Pulmonary artery endothelial cell (primary cell): ENCODE results near the gene ZER1. TPM values are rescaled to one million over a fixed set of nuclear protein-coding genes. Genes with fewer than 3 reads are reported as not detected.
"Not testable (repeated sequence)": the region's sequence is repeated elsewhere in the genome, so short reads cannot be mapped to it uniquely, and the experiment has no call there.

ENCODE experiments used
- DNase-seq: peaks from one replicate; pipeline ENCODE4 v3.0.0-alpha.2; 2011; ENCODE audit warnings: low read depth, low spot score
- total RNA-seq: library from RNA; depleted of rRNA; stranded (reverse); fragments of >200 nt; gene quantifications from 2 replicates; pipeline ENCODE4 v1.2.3, GENCODE V29; 2014

The ZER1 gene
- total RNA-seq, 1 donor from 2014 or later = 14.1 TPM

GRCh38 chr9:128693738-128694137 lies 78.0 kb downstream of the ZER1 start:
- DNase-seq = not testable (repeated sequence)

- DNase-seq = no peak
Observed at GRCh38 chr9:128690684-128691034, 81.1 kb downstream of the ZER1 start.

- DNase-seq = no peak
Observed at GRCh38 chr9:128689820-128690683, 81.7 kb downstream of the ZER1 start.

GRCh38 chr9:128689293-128689774 lies 82.4 kb downstream of the ZER1 start:
- DNase-seq = no peak

- peak; percentile 72 for DNase-seq
Observed at GRCh38 chr9:128688501-128689292, 83.0 kb downstream of the ZER1 start, which contains the start of gene SET. SET (plus strand) TSS chr9:128689222; CDS start chr9:128689583, 361 bp downstream.

GRCh38 chr9:128687453-128687852 lies 84.3 kb downstream of the ZER1 start:
- no peak for DNase-seq

- no peak for DNase-seq
Observed at GRCh38 chr9:128685636-128686489, 85.9 kb downstream of the ZER1 start.

GRCh38 chr9:128684325-128685199 lies 87.2 kb downstream of the ZER1 start:
- DNase-seq = no peak

- no peak for DNase-seq
Observed at GRCh38 chr9:128684065-128684324, 87.7 kb downstream of the ZER1 start.

- DNase-seq = no peak
Observed at GRCh38 chr9:128683340-128684064, 88.2 kb downstream of the ZER1 start.

Other genes starting within 250 kb of the ZER1 start
- gene SPTAN1, start 219.3 kb downstream of the ZER1 start, total RNA-seq = 394 and 449 TPM in 2 replicates
- gene DYNC2I2, start 115.1 kb downstream of the ZER1 start, total RNA-seq = 86.4 and 101 TPM in 2 replicates
- 618 and 795 TPM in 2 replicates for gene SET, start 82.7 kb downstream of the ZER1 start, total RNA-seq
- gene PKN3, start 69.4 kb downstream of the ZER1 start, total RNA-seq = 20.6 and 22.1 TPM in 2 replicates
- 34.8 and 35.6 TPM in 2 replicates for gene ZDHHC12, start 47.8 kb downstream of the ZER1 start, total RNA-seq
- gene TBC1D13, start 15.3 kb upstream of the ZER1 start, total RNA-seq = 12.3 and 16.8 TPM in 2 replicates
- 29.1 and 37.5 TPM in 2 replicates for gene ENDOG, start 46.6 kb upstream of the ZER1 start, total RNA-seq
- gene SPOUT1, start 57.9 kb upstream of the ZER1 start, total RNA-seq = 16.3 and 36.1 TPM in 2 replicates
- gene KYAT1, start 110.0 kb upstream of the ZER1 start, total RNA-seq = 11.0 and 12.4 TPM in 2 replicates
- gene LRRC8A, start 110.2 kb upstream of the ZER1 start, total RNA-seq = 104 and 129 TPM in 2 replicates
- 0.20 and 0.81 TPM in 2 replicates for gene PHYHD1, start 149.1 kb upstream of the ZER1 start, total RNA-seq
- 27.8 and 30.6 TPM in 2 replicates for gene DOLK, start 175.7 kb upstream of the ZER1 start, total RNA-seq
- gene NUP188, start 175.8 kb upstream of the ZER1 start, total RNA-seq = 54.3 and 79.3 TPM in 2 replicates